Dendritic cell treated with granulocyte-macrophage colony-stimulating factor and Interleukin-4, amounts not matched to agents 40 ng/mL and 50 ng/mL, for 4 days (primary cell): Measurements from ENCODE around the gene PLEKHG3.

Source experiments
- H3K27ac Mint-ChIP-seq: one replicate; pipeline ENCODE4 v1.8.0; 2022; ENCODE audit warnings: mild to moderate bottlenecking, mixed read lengths
- H3K27me3 Mint-ChIP-seq: one replicate; pipeline ENCODE4 v1.8.0; 2022; ENCODE audit warnings: mild to moderate bottlenecking, mixed read lengths
- H3K36me3 Mint-ChIP-seq: one replicate; pipeline ENCODE4 v1.8.0; 2022; ENCODE audit warnings: low read depth, mixed read lengths
- H3K4me1 Mint-ChIP-seq: one replicate; pipeline ENCODE4 v1.8.0; 2022; ENCODE audit warnings: low read depth, mixed read lengths
- H3K4me3 Mint-ChIP-seq: one replicate; pipeline ENCODE4 v1.8.0; 2022; ENCODE audit warnings: mild to moderate bottlenecking, moderate library complexity, mixed read lengths
- H3K9me3 Mint-ChIP-seq: one replicate; pipeline ENCODE4 v1.8.0; 2022; ENCODE audit warnings: mixed read lengths
- intact Hi-C: fragments of 100-400 bp; cut with micrococcal nuclease; formaldehyde crosslinking; loops from one replicate; pipeline ENCODE4 v1.15.0; 2022

PLEKHG3 gene

DNA sequence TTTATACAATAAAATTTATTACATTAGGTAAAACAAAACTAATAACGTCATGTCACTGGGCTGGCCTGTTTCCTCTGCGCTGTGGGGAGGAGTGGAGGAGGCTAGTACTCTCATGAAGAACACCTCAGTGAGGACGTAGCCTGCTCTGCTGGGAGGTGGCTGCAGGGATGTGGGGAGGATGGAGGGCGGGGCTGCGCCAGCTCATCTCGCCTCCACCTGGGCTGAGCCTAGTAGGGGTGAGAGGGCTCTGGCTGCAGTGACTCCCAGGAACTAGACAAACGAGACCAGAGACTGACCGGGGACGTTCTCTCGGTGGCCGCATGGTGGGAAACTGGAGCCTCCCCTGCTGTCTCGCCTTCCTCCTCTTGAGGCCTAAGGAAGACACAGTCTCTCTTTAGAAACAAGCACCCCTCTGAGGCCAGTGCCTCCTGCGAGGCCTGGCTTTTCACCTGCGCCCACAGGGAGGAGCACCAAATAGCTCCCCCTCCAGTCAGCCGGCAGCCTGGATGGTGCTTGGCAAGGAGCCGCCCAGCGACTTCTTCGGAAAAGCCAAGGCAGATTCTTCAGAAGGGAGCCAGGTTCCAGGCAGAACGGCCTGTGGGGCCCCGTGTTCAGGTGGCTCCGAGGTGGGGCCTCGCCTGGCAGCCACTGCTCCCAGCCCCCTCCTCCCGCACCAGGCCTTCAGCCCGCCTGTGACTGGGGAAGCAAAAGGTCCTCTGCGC, 62.4 kb downstream of the PLEKHG3 start:
- no peaks in the 10 kb centered on the region for H3K36me3 Mint-ChIP-seq
- intact Hi-C loops = loop anchor here (10.0 kb wide), 1 partner anchor 148 kb away; the partner anchor contains the start of gene CHURC1
- no peaks in the 10 kb centered on the region for H3K9me3 Mint-ChIP-seq
- peaks cover 30% of the 10 kb centered on the region for H3K27me3 Mint-ChIP-seq
- H3K27ac Mint-ChIP-seq = no peak overlapping the region
- no peak overlapping the region for H3K4me3 Mint-ChIP-seq
- H3K4me1 Mint-ChIP-seq = peaks cover 14% of the 10 kb centered on the region

DNA sequence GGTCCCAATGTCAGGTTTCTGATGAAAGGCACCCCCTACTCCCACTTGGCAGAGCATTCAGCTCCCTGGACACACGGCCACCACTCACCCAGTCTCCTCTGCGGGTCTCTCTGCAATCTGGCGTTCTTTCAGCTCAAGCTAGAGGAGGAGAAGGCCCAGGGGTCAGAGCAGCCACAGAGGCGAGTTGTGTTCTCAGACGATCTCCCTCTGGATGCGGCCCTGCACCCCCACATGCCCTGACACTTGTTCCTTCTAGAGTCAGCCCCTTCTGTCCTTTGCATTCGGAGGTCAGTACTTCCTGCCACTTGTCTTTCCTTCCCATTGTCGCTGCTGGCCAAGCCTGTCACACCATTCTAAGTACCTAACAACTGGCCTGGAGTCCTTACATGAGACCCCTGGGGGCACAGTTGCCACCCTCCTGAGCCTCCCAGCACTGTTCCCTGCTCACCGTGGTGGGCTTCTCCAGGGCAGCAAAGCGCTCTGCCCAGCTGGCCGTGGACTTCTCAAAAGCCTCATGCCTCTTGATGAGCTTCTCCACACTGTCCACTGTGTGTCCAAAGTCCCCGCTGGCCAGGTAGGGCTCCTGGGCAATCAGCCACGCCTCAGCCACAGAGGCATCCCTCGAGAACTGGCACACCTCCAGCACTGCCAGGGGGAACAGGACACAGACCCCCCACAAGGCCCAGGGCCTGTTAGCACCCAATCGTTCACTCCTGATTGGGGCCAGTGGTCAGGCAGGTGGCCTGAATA, 63.2 kb downstream of the PLEKHG3 start:
- intact Hi-C loops = loop anchor here (10.0 kb wide), 1 partner anchor 147 kb away; the partner anchor contains the start of gene CHURC1
- H3K4me3 Mint-ChIP-seq = no peak overlapping the region
- H3K27me3 Mint-ChIP-seq = peaks cover 22% of the 10 kb centered on the region
- peaks cover 7% of the 10 kb centered on the region for H3K4me1 Mint-ChIP-seq
- H3K27ac Mint-ChIP-seq = no peak overlapping the region
- H3K36me3 Mint-ChIP-seq = no peaks in the 10 kb centered on the region
- H3K9me3 Mint-ChIP-seq = no peaks in the 10 kb centered on the region

DNA sequence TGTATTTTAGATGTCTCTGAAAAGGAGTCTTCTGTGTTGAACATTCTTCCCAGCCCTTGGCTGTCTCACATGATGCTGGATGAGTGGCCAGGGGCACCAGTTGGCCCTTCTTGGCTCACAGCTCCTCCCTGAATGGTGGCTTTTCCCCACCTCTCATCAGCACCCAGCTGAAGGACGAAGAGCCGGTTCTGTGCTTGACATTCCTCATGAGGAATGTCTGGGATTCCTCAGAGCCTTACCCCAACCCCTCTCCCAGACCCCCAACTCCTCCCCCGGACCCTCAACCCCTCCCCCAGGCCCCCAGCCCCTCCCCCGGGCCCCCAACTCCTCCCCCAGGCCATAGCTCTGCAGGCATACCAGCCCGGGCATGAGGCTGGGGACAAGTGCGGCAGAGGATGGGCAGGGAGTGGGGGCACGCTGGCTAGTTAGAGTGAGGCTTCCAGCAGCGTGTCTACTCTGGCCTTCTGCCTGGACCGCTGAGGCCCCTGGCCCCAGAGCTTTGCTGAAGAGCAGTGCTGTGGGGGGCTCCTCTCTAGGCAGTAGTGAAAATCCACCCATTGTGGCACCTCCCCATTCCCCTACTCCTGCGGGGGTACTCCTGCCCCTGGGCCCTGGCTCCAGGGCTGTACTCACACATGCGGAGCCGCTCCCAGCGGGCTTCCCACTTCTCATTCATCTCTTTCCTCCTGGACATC, 64.3 kb downstream of the PLEKHG3 start:
- H3K4me1 Mint-ChIP-seq = peaks cover 7% of the 10 kb centered on the region
- no peaks in the 10 kb centered on the region for H3K9me3 Mint-ChIP-seq
- no peak overlapping the region for H3K27ac Mint-ChIP-seq
- no peak overlapping the region for H3K4me3 Mint-ChIP-seq
- H3K36me3 Mint-ChIP-seq = no peaks in the 10 kb centered on the region
- peaks cover 12% of the 10 kb centered on the region for H3K27me3 Mint-ChIP-seq
- intact Hi-C loops = loop anchor here (10.0 kb wide), 1 partner anchor 146 kb away; the partner anchor contains the start of gene CHURC1

DNA sequence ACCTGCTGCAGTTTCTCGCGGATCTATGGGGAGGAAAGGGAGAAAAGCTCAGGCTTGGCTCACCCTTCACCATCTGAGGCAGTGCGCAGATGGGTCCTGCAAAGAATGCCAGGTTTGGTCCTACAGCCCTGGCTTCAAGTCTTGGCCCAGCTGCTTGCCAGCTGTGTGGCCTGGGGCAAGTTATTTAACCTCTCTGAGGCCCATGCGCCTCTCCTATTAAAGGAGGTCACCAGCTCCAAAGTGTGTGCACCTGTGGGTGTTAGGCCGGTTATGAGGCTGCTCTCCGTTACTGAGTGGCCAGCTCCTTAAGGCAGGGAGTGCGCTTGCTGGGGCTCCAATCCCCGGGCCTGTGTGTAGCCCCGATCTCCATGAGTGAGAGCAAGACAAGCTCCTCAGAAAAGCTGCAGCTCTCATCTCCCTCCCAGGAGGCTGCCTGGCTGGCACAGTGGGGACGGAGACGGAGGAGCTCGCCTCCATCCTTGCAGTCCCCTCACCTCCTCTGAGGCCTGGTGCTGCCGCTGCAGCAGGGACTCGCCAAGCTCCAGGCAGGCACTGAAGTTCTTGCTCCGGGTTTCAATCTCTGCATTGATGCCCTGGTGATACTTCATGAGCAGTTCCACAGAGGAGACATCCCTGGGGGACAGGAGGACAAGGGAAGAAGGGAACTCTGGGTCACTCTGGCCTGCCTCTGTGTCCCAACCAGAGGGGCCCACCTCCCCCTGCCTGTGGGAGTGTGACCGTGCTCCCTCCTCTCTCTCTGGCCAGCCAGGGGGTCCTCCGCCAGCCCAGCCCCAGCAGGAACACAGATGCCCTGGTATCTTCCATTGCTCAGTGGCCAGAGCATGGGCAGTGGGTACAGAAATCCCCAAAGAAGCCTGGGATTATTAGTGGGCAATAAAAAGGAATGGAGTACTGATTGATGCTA, 65.1 kb downstream of the PLEKHG3 start:
- Mint-ChIP-seq H3K4me1 (peaks cover 5% of the 10 kb centered on the region), H3K4me3 (no peak overlapping the region), H3K27me3 (peaks cover 4% of the 10 kb centered on the region), H3K36me3 (no peaks in the 10 kb centered on the region), H3K27ac (no peak overlapping the region), H3K9me3 (peaks cover 3% of the 10 kb centered on the region)
- intact Hi-C loops = loop anchor here (10.0 kb wide), 1 partner anchor 145 kb away; the partner anchor contains the start of gene CHURC1

DNA sequence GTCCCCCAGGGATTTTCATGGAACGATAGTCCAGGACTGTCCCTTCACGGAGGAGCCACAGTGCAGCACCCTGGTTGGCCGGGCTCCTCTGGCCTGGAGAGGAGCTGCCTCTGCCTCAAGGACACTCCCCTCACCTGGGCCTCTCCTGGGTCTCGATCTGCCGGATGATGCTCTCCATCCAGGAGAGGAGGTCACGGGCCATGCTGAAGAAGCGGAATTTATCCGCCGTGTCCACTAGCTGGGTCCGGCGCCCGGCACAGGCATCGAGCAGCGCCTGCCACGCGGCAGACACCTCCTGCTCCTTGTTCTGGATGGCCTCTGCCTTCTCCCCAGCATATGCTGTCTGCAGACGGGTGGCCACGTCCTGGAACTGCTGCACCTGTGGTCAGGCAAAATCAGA, 66.5 kb downstream of the PLEKHG3 start:
- no peak overlapping the region for H3K27ac Mint-ChIP-seq
- no peak overlapping the region for H3K4me3 Mint-ChIP-seq
- H3K27me3 Mint-ChIP-seq = no peaks in the 10 kb centered on the region
- H3K36me3 Mint-ChIP-seq = no peaks in the 10 kb centered on the region
- intact Hi-C loops = no loop called here
- H3K9me3 Mint-ChIP-seq = peaks cover 9% of the 10 kb centered on the region
- H3K4me1 Mint-ChIP-seq = no peaks in the 10 kb centered on the region

DNA sequence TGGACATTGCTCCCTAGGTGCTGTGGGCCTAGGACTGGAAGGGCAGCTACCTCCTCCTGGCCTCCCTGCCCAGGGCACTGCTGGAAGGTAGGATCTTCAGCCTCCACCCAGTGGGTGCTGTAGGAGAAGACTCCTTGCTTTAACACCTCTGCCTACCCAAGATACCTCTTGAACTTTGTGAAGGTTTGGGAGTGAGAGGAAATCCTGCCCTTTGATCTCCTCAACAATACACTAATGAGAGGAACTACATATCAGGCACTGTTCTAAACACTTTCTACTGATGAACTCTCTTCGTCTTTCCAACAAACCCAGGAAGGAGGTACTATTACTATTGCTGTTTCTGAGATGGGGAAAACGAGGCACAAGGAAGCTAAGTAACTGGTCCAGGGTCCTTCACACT, 66.9 kb downstream of the PLEKHG3 start:
- Mint-ChIP-seq H3K36me3 (no peaks in the 10 kb centered on the region), H3K4me1 (no peaks in the 10 kb centered on the region), H3K27me3 (no peaks in the 10 kb centered on the region), H3K9me3 (peaks cover 9% of the 10 kb centered on the region), H3K27ac (no peak overlapping the region), H3K4me3 (no peak overlapping the region)
- intact Hi-C loops = no loop called here

DNA sequence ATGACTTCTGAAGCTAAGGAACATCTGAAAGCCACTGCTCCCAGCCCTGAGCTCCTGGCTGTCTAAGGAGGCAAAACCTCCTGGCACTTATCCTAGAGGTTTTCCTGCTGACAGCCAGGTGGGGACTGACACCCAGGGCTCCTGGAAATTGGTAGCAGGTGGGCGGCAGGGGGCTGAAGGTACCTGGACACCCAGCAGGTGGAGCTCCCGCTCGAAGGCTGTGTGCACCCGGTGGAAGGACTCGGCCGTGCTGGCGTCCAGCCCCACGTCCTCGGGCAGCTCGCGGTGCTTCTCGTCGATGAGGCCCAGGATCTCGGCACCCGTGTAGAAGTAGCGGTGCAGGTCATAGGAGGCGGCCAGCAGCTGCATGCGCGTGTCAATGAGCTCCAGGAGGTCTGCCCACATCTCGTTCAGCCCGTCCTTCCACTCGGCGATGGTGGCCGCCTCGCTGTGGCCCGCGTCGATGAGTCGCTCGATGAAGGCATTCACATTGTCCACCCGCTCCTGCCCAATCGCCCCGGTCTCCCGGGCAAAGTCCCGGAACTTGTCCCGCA, 68.2 kb downstream of the PLEKHG3 start:
- Mint-ChIP-seq H3K4me3 (no peak overlapping the region), H3K4me1 (no peaks in the 10 kb centered on the region), H3K9me3 (peaks cover 9% of the 10 kb centered on the region), H3K27ac (no peak overlapping the region), H3K27me3 (no peaks in the 10 kb centered on the region), H3K36me3 (no peaks in the 10 kb centered on the region)
- intact Hi-C loops = no loop called here

DNA sequence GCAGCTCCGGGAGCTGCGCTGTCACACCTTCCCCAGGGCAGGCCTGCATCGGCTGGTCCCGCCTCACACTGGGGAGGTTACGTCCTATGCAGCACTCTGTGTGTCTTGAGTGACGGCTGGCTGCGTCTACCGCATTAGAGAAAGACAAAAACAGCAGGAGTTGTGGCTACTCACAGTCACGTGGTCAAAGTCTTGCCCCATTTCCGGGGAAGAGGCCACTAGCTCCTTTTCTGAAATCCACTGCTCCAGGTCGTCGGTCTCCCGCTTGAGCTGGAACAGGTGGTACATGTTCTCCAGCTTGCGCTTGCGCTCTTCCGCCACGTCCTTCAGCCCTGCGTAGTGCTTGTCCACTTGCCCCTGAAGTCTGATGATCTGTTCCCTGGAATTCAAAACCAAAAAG, 68.8 kb downstream of the PLEKHG3 start:
- intact Hi-C loops = no loop called here
- Mint-ChIP-seq H3K27ac (no peak overlapping the region), H3K4me3 (no peak overlapping the region)

DNA sequence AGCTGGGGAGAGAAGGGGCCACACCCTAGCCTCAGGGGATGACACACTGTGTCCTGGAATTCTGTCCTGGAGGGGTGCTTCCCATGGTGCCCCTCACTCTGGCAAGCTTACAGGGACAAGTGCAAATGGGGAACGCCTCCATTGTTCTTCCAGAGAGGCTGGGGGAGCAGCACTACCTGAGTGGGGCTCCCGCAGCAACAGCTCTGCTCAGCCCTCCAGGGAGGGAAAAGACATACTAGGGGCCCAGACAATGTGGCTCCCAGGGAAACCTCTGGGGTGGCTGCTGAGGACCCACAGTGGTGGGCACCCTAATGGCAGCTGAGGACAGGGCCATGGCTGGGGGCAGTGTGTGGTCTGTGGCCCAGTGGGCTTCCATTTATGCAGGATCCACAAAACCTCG, 69.4 kb downstream of the PLEKHG3 start:
- no peaks in the 10 kb centered on the region for H3K27me3 Mint-ChIP-seq
- H3K4me1 Mint-ChIP-seq = no peaks in the 10 kb centered on the region
- H3K4me3 Mint-ChIP-seq = no peak overlapping the region
- no peaks in the 10 kb centered on the region for H3K36me3 Mint-ChIP-seq
- peaks cover 9% of the 10 kb centered on the region for H3K9me3 Mint-ChIP-seq
- no peak overlapping the region for H3K27ac Mint-ChIP-seq
- intact Hi-C loops = no loop called here

More for the DNA sequence above, 68.8 kb downstream of the PLEKHG3 start:
- Mint-ChIP-seq H3K36me3 (no peaks in the 10 kb centered on the region), H3K27me3 (no peaks in the 10 kb centered on the region), H3K9me3 (peaks cover 9% of the 10 kb centered on the region), H3K4me1 (no peaks in the 10 kb centered on the region)

DNA sequence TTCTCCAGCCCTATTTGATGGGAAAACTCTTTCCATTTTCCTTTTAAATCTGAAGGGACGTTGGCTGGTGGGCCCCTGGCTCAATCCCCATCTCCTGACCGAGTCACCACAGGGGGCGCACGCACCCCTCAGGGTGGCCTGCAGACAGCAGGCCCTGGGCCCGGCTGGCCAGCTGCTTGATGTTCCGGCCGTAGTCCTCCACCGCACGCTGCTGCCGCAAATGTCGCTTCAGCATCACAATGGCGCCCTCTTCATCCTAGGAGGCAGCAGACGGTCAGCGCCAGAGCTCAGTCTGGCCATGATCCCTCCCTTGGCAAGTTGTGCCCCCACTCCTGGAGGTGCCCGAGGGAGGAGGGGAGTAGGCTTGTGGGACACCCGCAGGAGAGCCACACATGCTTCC, 70.0 kb downstream of the PLEKHG3 start:
- no peak overlapping the region for H3K4me3 Mint-ChIP-seq

DNA sequence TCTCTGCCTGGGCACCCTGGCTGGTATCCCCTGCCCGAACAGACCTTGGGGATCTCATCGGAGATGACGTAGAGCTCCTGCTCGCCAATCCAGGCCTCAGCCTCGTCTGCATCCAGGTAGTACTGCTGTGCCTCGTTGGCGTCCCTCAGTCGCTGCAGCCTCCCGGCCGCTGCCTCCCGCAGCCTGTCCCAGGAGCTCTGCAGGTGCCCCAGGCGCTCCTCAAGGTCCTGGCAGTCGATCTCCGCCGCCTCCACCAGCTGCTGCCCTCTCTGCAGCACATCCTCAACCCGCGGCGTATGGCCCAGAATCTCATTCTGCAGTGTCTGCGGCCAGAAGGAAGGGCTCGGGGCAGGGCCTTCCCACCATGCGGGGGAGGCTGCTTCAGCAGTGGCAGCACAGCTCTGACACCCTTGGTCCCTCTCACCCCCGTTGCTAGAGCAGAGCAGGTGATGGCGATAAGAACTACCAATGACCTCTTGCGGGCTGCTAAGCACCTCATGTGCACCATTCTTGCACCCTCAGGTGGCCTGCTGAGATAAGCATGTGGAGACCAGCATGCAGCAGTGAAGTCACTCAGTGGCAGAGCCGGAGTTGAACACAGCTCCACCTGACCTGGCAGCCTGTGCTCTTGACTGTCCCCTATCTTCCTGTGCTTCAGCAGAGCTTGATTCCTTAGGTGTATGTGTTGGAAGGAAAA, 71.0 kb downstream of the PLEKHG3 start:
- no peaks in the 10 kb centered on the region for H3K4me1 Mint-ChIP-seq
- no peaks in the 10 kb centered on the region for H3K27me3 Mint-ChIP-seq
- intact Hi-C loops = no loop called here
- H3K9me3 Mint-ChIP-seq = peaks cover 9% of the 10 kb centered on the region
- no peak overlapping the region for H3K27ac Mint-ChIP-seq
- no peaks in the 10 kb centered on the region for H3K36me3 Mint-ChIP-seq
- H3K4me3 Mint-ChIP-seq = no peak overlapping the region

More for the DNA sequence above, 70.0 kb downstream of the PLEKHG3 start:
- Mint-ChIP-seq H3K27me3 (no peaks in the 10 kb centered on the region), H3K36me3 (no peaks in the 10 kb centered on the region), H3K4me1 (no peaks in the 10 kb centered on the region), H3K27ac (no peak overlapping the region), H3K9me3 (peaks cover 9% of the 10 kb centered on the region)
- intact Hi-C loops = no loop called here

DNA sequence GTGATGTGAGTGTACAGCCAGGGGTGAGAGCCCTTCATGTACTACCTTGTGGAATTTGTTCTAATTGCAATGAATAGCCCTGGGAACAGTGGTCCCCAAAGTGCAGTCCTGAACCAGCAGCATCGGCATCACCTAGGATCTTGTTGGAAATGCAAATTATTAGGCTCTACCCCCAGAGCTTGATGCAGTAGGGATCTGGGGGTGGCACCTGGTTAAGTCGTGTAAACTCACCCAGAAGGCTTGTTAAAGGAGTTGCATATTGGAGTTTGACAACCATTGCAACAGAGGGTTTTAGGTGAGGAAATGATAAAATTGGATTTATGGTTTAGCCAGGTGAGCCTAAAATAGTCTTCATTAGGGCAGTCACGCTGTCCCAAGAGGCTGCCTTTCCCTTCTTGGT, 73.2 kb downstream of the PLEKHG3 start:
- H3K27me3 Mint-ChIP-seq = no peaks in the 10 kb centered on the region
- H3K4me1 Mint-ChIP-seq = no peaks in the 10 kb centered on the region
- no peaks in the 10 kb centered on the region for H3K36me3 Mint-ChIP-seq
- no peak overlapping the region for H3K27ac Mint-ChIP-seq
- H3K9me3 Mint-ChIP-seq = peaks cover 9% of the 10 kb centered on the region
- intact Hi-C loops = no loop called here
- H3K4me3 Mint-ChIP-seq = no peak overlapping the region
